C4-2B (cell line): ENCODE measurements around the gene SORCS2.

ENCODE experiments used
- ZFX ChIP-seq: fragments of 450-650 bp; IDR thresholded peaks from 2 replicates; pipeline ENCODE4 v1.6.1; 2017
- TF ChIP-seq, protein P1 (sequence below): fragments of 450-650 bp; conservative IDR thresholded peaks from 2 replicates; pipeline ENCODE4 v1.5.1; 2017; ENCODE audit warnings: mild to moderate bottlenecking

GRCh38 chr4:7297881-7298280 lies 105.5 kb downstream of the SORCS2 start:
- TF ChIP-seq, protein P1, sequence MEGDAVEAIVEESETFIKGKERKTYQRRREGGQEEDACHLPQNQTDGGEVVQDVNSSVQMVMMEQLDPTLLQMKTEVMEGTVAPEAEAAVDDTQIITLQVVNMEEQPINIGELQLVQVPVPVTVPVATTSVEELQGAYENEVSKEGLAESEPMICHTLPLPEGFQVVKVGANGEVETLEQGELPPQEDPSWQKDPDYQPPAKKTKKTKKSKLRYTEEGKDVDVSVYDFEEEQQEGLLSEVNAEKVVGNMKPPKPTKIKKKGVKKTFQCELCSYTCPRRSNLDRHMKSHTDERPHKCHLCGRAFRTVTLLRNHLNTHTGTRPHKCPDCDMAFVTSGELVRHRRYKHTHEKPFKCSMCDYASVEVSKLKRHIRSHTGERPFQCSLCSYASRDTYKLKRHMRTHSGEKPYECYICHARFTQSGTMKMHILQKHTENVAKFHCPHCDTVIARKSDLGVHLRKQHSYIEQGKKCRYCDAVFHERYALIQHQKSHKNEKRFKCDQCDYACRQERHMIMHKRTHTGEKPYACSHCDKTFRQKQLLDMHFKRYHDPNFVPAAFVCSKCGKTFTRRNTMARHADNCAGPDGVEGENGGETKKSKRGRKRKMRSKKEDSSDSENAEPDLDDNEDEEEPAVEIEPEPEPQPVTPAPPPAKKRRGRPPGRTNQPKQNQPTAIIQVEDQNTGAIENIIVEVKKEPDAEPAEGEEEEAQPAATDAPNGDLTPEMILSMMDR: no peak
- no peak for TF ChIP-seq ZFX
